Neural crest cell (in vitro differentiated cells): Measurements from ENCODE around the gene GMNN. TPM values are rescaled to one million over a fixed set of nuclear protein-coding genes. Genes with fewer than 3 reads are reported as not detected.

Source experiments
- DNase-seq: peaks from one replicate; pipeline ENCODE4 v3.0.0; 2021; ENCODE audit warnings: low read depth, mixed read lengths, low spot score
- H3K27ac Mint-ChIP-seq: one replicate; pipeline ENCODE4 v1.8.0; 2021; ENCODE audit warnings: mild to moderate bottlenecking, mixed read lengths; ENCODE audit not compliant: unreplicated experiment
- H3K27me3 Mint-ChIP-seq: 2 replicates; pipeline ENCODE4 v1.8.0; 2021; ENCODE audit warnings: low read depth, mild to moderate bottlenecking, mixed read lengths
- H3K36me3 Mint-ChIP-seq: 2 replicates; pipeline ENCODE4 v1.8.0; 2021; ENCODE audit warnings: low read depth, mild to moderate bottlenecking, mixed read lengths
- H3K4me1 Mint-ChIP-seq: 2 replicates; pipeline ENCODE4 v1.8.0; 2021; ENCODE audit warnings: mixed read lengths
- H3K4me3 Mint-ChIP-seq: one replicate; pipeline ENCODE4 v1.8.0; 2021; ENCODE audit warnings: mild to moderate bottlenecking, mixed read lengths
- H3K9me3 Mint-ChIP-seq: 2 replicates; pipeline ENCODE4 v1.8.0; 2021; ENCODE audit warnings: mixed read lengths
- total RNA-seq: library from RNA; stranded (reverse); gene quantifications from 2 replicates; pipeline ENCODE4 v1.2.1, GENCODE V29; 2021
- TF ChIP-seq, protein P1 (sequence below): fragments of 200-600 bp; sonication (generic); conservative IDR thresholded peaks from 2 replicates; pipeline ENCODE4 v1.5.0; 2021; ENCODE audit warnings: antibody characterized with exemption, mild to moderate bottlenecking

Gene GMNN
- total RNA-seq, 1 donor from 2014 or later: 112 TPM

DNA sequence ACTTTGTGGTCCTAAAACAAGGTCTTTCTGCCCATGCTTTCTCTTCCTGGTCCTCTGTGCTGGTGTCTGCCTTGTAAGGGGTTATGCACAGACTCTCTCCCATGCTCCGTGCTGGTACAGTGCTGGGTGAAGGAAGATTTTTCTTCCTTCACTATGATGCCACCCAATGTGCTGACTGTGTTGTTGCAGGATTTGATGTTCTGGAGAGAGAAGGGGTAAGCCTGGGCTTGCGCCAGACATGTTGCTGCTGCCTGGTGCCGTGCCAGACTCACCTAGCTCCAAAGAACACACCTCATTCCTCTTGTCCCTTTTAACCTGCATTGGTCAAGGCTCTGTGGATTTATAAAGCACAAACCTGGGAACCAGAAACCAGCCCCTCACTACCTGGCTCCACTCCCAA, 52.4 kb downstream of the GMNN start:
- Mint-ChIP-seq H3K4me3 (no peak overlapping the region), H3K27me3 (no peaks in the 10 kb centered on the region), H3K36me3 (no peaks in the 10 kb centered on the region), H3K9me3 (no peaks in the 10 kb centered on the region), H3K27ac (no peak overlapping the region), H3K4me1 (no peaks in the 10 kb centered on the region)
- TF ChIP-seq, protein P1, sequence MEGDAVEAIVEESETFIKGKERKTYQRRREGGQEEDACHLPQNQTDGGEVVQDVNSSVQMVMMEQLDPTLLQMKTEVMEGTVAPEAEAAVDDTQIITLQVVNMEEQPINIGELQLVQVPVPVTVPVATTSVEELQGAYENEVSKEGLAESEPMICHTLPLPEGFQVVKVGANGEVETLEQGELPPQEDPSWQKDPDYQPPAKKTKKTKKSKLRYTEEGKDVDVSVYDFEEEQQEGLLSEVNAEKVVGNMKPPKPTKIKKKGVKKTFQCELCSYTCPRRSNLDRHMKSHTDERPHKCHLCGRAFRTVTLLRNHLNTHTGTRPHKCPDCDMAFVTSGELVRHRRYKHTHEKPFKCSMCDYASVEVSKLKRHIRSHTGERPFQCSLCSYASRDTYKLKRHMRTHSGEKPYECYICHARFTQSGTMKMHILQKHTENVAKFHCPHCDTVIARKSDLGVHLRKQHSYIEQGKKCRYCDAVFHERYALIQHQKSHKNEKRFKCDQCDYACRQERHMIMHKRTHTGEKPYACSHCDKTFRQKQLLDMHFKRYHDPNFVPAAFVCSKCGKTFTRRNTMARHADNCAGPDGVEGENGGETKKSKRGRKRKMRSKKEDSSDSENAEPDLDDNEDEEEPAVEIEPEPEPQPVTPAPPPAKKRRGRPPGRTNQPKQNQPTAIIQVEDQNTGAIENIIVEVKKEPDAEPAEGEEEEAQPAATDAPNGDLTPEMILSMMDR: no peak
- DNase-seq: no peak

DNA sequence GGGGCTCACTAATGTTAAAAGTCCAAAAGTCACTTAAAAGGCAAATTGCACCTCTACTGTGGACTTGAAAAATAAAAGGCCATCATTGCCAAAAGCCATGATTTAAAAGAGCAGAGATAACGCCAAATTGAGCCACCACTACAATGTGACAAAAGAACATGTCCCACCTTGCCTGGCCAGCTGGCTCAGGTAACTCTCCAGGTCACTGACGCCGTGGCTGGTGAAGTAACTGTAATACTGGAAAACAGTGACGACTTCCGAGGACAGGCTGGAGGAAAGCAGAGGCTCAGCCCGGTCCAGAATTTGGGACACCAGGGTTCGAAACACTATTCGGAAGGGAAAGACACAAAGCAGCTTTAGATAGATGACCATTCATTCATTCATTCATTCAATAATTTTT, 53.2 kb downstream of the GMNN start:
- H3K27me3 Mint-ChIP-seq: no peaks in the 10 kb centered on the region
- H3K9me3 Mint-ChIP-seq: no peaks in the 10 kb centered on the region
- H3K27ac Mint-ChIP-seq: no peak overlapping the region
- no peak overlapping the region for H3K4me3 Mint-ChIP-seq
- TF ChIP-seq, protein P1: no peak
- DNase-seq: no peak
- H3K36me3 Mint-ChIP-seq: no peaks in the 10 kb centered on the region
- H3K4me1 Mint-ChIP-seq: no peaks in the 10 kb centered on the region

GRCh38 chr6:24829657-24830056, 54.9 kb downstream of the GMNN start:
- DNase-seq: no peak
- H3K27me3 Mint-ChIP-seq: no peaks in the 10 kb centered on the region
- H3K4me1 Mint-ChIP-seq: peaks cover 4% of the 10 kb centered on the region
- H3K4me3 Mint-ChIP-seq: no peak overlapping the region
- TF ChIP-seq, protein P1: no peak
- no peaks in the 10 kb centered on the region for H3K9me3 Mint-ChIP-seq
- H3K27ac Mint-ChIP-seq: no peak overlapping the region
- no peaks in the 10 kb centered on the region for H3K36me3 Mint-ChIP-seq

DNA sequence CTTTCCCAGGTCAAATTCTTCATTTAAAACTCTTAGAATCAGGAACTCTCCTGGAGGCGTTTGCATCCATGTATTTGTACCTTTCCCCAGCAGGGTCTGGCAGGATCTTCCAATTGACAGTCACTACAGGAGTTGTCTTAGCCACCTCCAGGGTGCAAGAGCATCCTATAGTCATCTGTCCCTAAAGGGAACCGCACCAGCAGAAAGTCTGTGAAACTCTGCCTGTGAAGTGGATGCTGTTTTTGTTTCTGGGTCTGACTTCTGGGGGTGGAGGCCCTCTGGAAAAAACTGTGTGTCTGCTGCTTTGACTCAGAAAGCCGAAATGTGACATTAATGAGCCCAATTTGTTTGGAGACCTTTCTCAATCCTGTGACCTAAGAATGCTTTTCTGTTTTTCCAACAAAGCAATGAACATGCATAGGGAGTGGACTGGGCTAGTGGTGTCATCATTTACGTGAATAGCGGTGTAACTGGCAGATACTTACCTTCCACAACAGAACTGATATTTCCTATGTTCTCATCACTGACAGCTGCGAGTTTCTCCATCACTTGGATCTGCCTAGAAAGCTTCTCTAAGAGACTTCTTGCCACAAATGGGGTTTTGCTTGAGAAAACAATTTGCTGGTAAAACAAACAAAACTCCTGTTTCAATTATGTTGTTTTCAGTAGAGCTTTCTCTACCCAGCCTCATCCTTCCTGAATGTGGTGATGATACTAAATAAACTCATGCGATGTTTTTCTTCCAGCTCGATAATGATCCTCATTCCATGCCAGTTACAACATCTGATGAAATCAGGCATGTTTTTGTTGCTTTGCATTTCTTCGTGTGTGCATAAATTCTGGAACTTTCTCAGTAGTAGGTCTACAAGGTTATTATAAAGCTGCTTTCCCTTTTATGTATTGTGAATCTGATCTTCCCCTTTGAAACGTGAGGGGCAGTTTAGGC, 57.3 kb downstream of the GMNN start:
- no peak overlapping the region for H3K4me3 Mint-ChIP-seq
- no peak for DNase-seq
- H3K4me1 Mint-ChIP-seq: peaks cover 4% of the 10 kb centered on the region
- H3K27ac Mint-ChIP-seq: no peak overlapping the region
- H3K9me3 Mint-ChIP-seq: no peaks in the 10 kb centered on the region
- H3K27me3 Mint-ChIP-seq: no peaks in the 10 kb centered on the region
- TF ChIP-seq, protein P1: no peak
- no peaks in the 10 kb centered on the region for H3K36me3 Mint-ChIP-seq

DNA sequence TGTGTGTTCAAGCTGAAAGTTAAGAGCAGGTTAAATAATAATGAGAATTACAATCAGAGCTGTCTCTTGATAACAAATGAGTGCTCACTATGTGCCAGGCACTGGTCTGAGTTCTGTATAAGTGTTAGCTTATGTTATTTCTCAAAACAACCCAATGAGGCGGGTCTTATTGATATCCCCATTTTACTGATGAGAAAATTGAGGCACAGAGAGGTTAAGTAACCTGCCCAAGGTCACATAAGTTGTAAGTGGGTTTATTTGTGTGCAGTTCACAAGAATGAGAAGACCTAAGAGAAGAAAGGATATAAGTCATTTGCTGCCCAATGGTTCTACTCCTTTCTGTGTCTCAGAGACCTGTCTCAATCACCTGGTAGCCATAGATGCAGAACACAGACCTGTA, 58.1 kb downstream of the GMNN start:
- Mint-ChIP-seq H3K4me3 (no peak overlapping the region), H3K27me3 (no peaks in the 10 kb centered on the region), H3K27ac (no peak overlapping the region), H3K9me3 (no peaks in the 10 kb centered on the region), H3K36me3 (no peaks in the 10 kb centered on the region), H3K4me1 (peaks cover 4% of the 10 kb centered on the region)
- TF ChIP-seq, protein P1: no peak
- no peak for DNase-seq
